Skin of body (tissue), 2 donors: Measurements from ENCODE around the gene GRM1. TPM values are rescaled to one million over a fixed set of nuclear protein-coding genes. Genes with fewer than 3 reads are reported as not detected.

Experiments used
- DNase-seq: peaks from one replicate; lab custom pipeline; 2025; lab: John Stamatoyannopoulos, UW
- total RNA-seq: library from RNA; depleted of rRNA; stranded (reverse); fragments of >200 nt; gene quantifications from one replicate; pipeline ENCODE4 v1.2.3, GENCODE V29; 2014

GRM1 gene
- total RNA-seq, 1 donor from 2014 or later = 0.10 TPM

GRCh38 chr6:146097586-146097985 is 68.7 kb downstream of the GRM1 start:
- no peak for DNase-seq

GRCh38 chr6:146100776-146101175 is 71.9 kb downstream of the GRM1 start:
- no peak for DNase-seq

- no peak for DNase-seq
Observed at GRCh38 chr6:146103416-146104072, 74.7 kb downstream of the GRM1 start.

- no peak for DNase-seq
Observed at GRCh38 chr6:146106532-146106931, 77.7 kb downstream of the GRM1 start.

GRCh38 chr6:146110990-146111389 is 82.1 kb downstream of the GRM1 start:
- no peak for DNase-seq

- DNase-seq = no peak
Observed at GRCh38 chr6:146111881-146112450, 83.1 kb downstream of the GRM1 start.

GRCh38 chr6:146113084-146113623 is 84.3 kb downstream of the GRM1 start:
- no peak for DNase-seq

- DNase-seq = no peak
Observed at GRCh38 chr6:146123616-146124015, 94.8 kb downstream of the GRM1 start.

- DNase-seq = no peak
Observed at GRCh38 chr6:146127447-146128215, 98.8 kb downstream of the GRM1 start.

- no peak for DNase-seq
Observed at GRCh38 chr6:146133866-146134265, 105.0 kb downstream of the GRM1 start.

GRCh38 chr6:146135167-146135566 is 106.3 kb downstream of the GRM1 start:
- DNase-seq = no peak

- no peak for DNase-seq
Observed at GRCh38 chr6:146146836-146147235, 118.0 kb downstream of the GRM1 start.

- no peak for DNase-seq
Observed at GRCh38 chr6:146149770-146150169, 120.9 kb downstream of the GRM1 start.

- DNase-seq = no peak
Observed at GRCh38 chr6:146153040-146153758, 124.3 kb downstream of the GRM1 start.

- no peak for DNase-seq
Observed at GRCh38 chr6:146154197-146154596, 125.3 kb downstream of the GRM1 start.

GRCh38 chr6:146161664-146162063 is 132.8 kb downstream of the GRM1 start:
- no peak for DNase-seq

- DNase-seq = no peak
Observed at GRCh38 chr6:146169872-146170271, 141.0 kb downstream of the GRM1 start.

GRCh38 chr6:146177785-146178184 is 148.9 kb downstream of the GRM1 start:
- no peak for DNase-seq

- DNase-seq = no peak
Observed at GRCh38 chr6:146183831-146184230, 155.0 kb downstream of the GRM1 start.

GRCh38 chr6:146184701-146185100 is 155.8 kb downstream of the GRM1 start:
- DNase-seq = no peak

GRCh38 chr6:146189131-146189530 is 160.3 kb downstream of the GRM1 start:
- no peak for DNase-seq

- DNase-seq = no peak
Observed at GRCh38 chr6:146190581-146190980, 161.7 kb downstream of the GRM1 start.
